GM18511 (cell line): ENCODE data around the gene UBE2QL1.
"Not testable (repeated sequence)": the region's sequence is repeated elsewhere in the genome, so short reads cannot be mapped to it uniquely, and the experiment has no call there.

Experiments used
- ATAC-seq: cut with Tn5 transposase; IDR thresholded peaks from one replicate; pipeline ENCODE4 v1.9.1; 2021; ENCODE audit warnings: mild to moderate bottlenecking, moderate library complexity; ENCODE audit not compliant: unreplicated experiment

The UBE2QL1 gene

GRCh38 chr5:6495433-6496206, 47.0 kb downstream of the UBE2QL1 start:
- no peak for ATAC-seq

- peak; percentile 87 for ATAC-seq
These were observed 47.5 kb downstream of the UBE2QL1 start for GRCh38 chr5:6496207-6496584.

GRCh38 chr5:6496636-6497035, 48.0 kb downstream of the UBE2QL1 start:
- ATAC-seq, result no peak

- ATAC-seq, result peak; percentile 25
These were observed 48.6 kb downstream of the UBE2QL1 start for GRCh38 chr5:6497262-6497661.

- no peak for ATAC-seq
These were observed 50.3 kb downstream of the UBE2QL1 start for GRCh38 chr5:6498968-6499367.

- no peak for ATAC-seq
These were observed 53.0 kb downstream of the UBE2QL1 start for GRCh38 chr5:6501701-6502100.

- no peak for ATAC-seq
These were observed 53.8 kb downstream of the UBE2QL1 start for GRCh38 chr5:6502421-6502820.

GRCh38 chr5:6503342-6503741, 54.7 kb downstream of the UBE2QL1 start:
- ATAC-seq, result no peak

- ATAC-seq, result no peak
These were observed 56.2 kb downstream of the UBE2QL1 start for GRCh38 chr5:6504677-6505415.

- no peak for ATAC-seq
These were observed 56.7 kb downstream of the UBE2QL1 start for GRCh38 chr5:6505416-6505755.

- ATAC-seq, result no peak
These were observed 57.3 kb downstream of the UBE2QL1 start for GRCh38 chr5:6505783-6506557.

GRCh38 chr5:6506611-6507010, 58.0 kb downstream of the UBE2QL1 start:
- no peak for ATAC-seq

GRCh38 chr5:6508931-6509330, 60.3 kb downstream of the UBE2QL1 start:
- no peak for ATAC-seq

GRCh38 chr5:6510132-6510531, 61.5 kb downstream of the UBE2QL1 start:
- ATAC-seq, result no peak

- no peak for ATAC-seq
These were observed 62.3 kb downstream of the UBE2QL1 start for GRCh38 chr5:6510973-6511372.

GRCh38 chr5:6515812-6516211, 67.2 kb downstream of the UBE2QL1 start:
- not testable (repeated sequence) for ATAC-seq

- no peak for ATAC-seq
These were observed 68.2 kb downstream of the UBE2QL1 start for GRCh38 chr5:6516823-6517222.

- no peak for ATAC-seq
These were observed 68.9 kb downstream of the UBE2QL1 start for GRCh38 chr5:6517510-6517909.

GRCh38 chr5:6518298-6519057, 69.8 kb downstream of the UBE2QL1 start:
- ATAC-seq, result no peak

- no peak for ATAC-seq
These were observed 71.5 kb downstream of the UBE2QL1 start for GRCh38 chr5:6520201-6520600.

GRCh38 chr5:6522331-6522730, 73.7 kb downstream of the UBE2QL1 start:
- ATAC-seq, result no peak
